Mammary epithelial cell (primary cell): ENCODE measurements around the gene CDSN.

Experiments
- CTCF ChIP-seq, 2 donors: IDR thresholded peaks in 1 of 2; conservative IDR thresholded peaks in 1 of 2; 2 replicates each; pipeline ENCODE4 v1.5.1; 2011 to 2012; ENCODE audit warnings: inconsistent platforms in 2 of 2, low read length in 2 of 2, mild to moderate bottlenecking in 2 of 2, control low read depth in 1 of 2, low read depth in 1 of 2; ENCODE audit not compliant: insufficient read depth in 1 of 2; ENCODE audit errors: extremely low read depth in 1 of 2
- EZH2 ChIP-seq: IDR thresholded peaks from 2 replicates; pipeline ENCODE4 v1.6.1; 2012; ENCODE audit warnings: low read length, inconsistent platforms, borderline replicate concordance

DNA sequence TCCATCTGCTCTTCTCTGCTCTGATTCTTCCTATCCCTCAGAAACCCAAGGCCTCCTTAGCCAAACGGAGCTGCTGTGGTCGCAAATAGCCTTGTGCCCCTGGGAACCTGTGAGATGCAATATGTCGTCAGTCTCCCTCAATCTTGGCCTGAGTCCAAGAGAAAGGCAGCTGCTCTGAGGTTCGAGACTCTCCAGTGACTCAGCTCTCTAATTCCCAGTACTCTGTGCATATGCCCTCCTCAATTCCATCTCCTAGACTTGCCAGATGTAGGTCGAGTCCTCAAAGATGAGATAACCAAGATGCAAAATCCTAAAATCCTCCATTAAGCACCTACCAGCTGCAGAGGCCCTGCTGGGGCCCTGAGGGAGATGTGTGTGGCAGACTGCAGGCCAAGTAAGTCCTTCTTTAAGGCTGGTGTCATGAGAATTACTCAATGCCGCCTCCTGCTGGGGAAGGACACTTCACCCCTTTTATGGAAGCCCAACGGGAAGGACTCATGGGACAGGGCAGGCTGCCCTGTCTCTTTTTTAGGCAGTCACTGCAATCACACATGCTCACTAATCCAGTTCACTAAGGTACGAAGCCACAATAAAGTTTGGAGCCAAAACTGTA is 36.4 kb downstream of the CDSN start:
- TF ChIP-seq CTCF (conservative IDR thresholded peaks at IDR 0.05 in 1 of 2, IDR thresholded peaks at IDR 0.05 in 1 of 2; ENCODE audit: extremely low read depth in 1 of 2, insufficient read depth in 1 of 2, low read depth in 1 of 2, low read length in 2 of 2), result no peak
- TF ChIP-seq EZH2, result no peak
